Amniotic stem cell (primary cell): ENCODE results near the gene MFAP4.

Source experiments
- DNase-seq: peaks from one replicate; lab custom pipeline; 2025; lab: John Stamatoyannopoulos, UW

Gene MFAP4

DNA sequence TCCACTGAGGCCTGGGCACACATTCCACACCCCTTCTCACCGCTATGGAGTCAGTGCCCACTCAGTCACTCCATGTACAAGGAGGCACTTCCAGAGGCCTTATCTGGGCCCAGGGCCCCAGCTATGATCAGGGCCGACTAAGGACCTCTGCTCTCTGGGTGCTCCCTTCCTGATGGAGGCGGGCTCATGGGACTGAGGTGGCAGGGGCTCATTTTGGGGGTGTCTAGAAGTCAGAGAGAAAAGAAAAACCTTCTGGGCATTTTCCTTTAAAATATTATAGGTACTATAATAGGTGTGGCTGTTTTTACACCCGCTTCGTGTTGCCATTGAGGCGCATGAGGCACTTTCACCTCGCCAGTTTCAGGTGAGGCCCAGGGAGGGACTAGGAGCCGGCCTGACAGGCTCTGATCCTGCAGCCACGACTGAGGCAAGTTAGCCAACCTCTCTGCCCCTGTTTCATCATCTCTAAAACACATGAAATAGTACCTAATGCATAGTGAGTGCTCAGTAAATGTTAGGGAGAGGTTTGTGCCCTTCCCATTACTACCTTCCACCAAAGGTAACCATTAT lies 38.8 kb downstream of the MFAP4 start:
- DNase-seq = no peak

DNA sequence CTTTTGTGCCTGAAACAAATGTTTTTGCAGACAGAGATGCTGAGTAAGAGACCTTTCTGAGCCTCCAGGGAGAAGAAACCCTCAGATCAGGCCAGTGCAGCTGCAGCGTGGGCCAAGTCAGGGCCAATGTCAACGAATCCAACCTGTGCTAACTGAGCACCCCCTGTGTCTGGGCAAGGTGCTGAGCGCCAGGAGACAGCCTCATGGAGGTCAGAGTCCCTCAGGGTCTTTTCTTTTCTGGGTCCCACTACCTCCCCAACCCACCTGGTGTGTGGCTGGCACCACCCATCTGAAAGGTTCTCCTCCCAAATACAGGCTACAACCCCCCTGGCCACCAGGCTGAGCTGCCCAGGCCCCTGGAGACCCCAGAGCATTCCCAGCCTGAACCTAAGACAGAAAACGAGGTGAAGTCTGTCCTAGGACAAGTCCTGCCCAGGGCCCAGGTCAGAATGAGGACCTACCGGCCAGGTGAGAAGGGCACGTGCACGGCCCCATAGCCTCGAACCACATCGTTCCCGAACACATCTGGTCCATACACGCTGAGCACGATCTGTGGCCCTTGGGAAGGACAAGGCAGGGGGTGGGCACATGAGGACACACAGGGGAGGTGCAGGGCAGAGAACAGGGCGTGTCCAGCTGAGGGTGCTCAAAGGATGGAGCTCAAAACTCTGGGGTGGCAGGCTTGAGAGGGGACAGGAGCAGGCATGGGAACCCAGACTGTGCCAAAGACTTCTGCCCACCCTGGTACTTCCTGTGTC lies 39.5 kb downstream of the MFAP4 start:
- DNase-seq = no peak

DNA sequence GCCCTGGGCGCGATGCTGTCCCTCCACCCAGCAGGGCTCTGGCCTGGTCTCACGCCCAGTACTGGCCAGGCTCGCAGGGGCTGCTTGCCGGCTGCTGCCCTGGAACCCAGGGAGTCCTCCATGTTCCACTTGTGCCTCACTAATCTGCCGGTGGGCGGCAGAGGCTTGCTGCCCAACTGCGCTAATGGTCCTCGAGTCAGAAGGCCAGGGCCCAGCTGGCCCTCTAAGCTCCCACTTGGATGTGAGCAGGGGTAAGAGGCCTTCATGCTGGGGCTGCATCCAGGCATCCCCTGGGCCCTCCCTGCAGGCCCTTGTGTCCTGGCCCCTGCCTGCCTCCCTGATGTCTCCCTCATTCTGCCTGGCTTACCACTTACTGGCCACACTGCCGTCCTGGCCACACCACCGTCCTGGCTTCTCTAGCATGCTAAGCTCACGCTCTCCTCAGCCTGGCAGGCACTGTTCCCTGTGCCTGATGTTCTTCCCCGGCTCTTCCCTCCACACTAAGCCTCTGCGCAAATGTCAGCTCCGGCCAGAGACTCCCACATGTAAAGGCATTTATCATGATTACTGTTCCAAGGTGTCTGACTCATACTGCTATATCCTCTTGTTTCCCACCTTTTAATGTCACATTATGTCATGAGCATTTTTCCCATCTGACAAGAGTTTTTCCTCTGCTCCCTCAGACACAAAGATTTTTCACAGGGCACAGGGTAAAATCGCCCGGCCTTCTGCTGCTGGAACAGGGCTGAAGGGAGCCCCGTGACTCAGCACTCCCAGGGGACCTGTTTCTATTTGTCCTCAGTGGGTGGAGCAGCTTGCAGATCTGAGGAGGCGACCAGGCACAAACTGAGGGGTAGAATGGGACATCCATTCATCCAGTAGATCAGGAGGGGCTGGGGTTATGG lies 40.4 kb downstream of the MFAP4 start:
- peak; percentile 64 for DNase-seq

GRCh38 chr17:19345486-19346350 lies 41.3 kb downstream of the MFAP4 start:
- no peak for DNase-seq

DNA sequence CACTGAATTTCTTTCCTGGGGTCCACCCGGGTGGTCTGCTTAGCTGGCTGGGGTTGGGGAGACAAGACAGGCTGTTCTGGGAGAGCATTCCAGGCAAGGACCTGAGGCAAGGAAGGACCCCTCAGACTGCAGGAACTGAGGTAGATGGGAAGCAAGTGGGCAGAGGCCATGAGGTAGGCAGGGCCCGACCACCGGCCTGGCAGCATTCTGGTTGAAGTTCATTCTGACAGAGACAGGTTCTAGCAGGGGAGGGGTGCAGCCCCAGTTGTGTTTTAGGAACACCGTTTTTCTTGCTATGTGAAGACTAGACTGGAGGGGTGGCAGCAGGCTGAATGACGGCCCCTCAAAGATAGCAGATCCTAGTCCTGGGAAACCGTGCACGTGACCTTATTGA lies 41.9 kb downstream of the MFAP4 start:
- DNase-seq = no peak

DNA sequence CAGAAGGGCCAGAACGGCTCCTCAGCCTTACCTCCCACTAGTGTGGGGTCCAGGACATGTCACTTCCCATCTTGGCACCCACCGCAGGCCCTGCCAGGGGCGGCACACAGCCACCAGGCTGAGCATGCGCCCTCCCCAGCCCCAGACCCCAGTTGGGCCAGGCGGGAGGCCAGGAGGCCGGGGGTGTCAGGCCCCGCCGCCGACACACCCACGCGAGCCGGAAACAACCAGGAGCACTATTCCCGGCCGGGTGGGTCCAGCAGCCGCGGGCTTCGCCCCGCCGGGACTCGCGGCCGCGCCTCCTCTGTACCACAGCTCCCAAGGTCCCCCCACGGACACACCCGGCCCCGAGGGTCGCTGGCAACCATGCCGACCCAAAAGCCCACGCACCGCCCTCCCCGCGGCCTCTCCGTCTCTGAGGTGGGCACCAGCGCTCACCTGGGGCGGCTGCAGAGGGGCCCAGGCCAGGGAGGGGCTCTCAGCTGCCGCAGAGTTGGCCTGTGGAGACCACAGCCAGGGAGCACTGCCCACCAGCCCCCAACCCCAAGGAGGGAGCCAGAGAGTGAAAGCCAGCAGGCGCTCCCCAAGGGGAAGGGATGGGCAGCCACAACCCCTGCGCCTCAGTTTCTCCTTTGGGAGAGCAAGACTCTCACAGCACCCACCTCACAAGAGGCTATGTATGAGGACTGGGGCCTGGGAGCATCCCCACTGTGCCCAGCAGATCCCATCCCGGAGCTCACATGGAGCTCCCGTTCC lies 42.5 kb downstream of the MFAP4 start:
- no peak for DNase-seq

GRCh38 chr17:19343671-19344151 lies 43.3 kb downstream of the MFAP4 start:
- no peak for DNase-seq

DNA sequence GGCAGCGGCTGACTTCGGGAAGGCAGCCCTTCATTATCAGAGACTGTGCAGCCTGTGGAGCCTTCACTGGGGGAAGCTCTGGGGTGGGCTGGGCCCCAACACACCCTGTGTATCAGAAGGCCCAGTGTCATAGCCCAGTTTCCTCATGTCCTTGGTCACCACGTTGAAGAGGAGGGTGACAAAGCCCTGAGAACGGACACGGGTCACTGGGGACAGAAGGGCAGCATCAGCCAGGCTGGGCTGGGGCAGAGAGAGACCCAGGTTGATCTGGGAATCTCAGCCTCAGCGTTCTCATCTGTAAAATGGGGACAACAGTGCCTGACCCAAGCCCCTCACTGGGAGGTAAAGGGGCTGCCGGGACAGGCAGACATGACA lies 43.7 kb downstream of the MFAP4 start:
- DNase-seq = no peak

GRCh38 chr17:19342611-19343255 lies 44.3 kb downstream of the MFAP4 start:
- DNase-seq = no peak

DNA sequence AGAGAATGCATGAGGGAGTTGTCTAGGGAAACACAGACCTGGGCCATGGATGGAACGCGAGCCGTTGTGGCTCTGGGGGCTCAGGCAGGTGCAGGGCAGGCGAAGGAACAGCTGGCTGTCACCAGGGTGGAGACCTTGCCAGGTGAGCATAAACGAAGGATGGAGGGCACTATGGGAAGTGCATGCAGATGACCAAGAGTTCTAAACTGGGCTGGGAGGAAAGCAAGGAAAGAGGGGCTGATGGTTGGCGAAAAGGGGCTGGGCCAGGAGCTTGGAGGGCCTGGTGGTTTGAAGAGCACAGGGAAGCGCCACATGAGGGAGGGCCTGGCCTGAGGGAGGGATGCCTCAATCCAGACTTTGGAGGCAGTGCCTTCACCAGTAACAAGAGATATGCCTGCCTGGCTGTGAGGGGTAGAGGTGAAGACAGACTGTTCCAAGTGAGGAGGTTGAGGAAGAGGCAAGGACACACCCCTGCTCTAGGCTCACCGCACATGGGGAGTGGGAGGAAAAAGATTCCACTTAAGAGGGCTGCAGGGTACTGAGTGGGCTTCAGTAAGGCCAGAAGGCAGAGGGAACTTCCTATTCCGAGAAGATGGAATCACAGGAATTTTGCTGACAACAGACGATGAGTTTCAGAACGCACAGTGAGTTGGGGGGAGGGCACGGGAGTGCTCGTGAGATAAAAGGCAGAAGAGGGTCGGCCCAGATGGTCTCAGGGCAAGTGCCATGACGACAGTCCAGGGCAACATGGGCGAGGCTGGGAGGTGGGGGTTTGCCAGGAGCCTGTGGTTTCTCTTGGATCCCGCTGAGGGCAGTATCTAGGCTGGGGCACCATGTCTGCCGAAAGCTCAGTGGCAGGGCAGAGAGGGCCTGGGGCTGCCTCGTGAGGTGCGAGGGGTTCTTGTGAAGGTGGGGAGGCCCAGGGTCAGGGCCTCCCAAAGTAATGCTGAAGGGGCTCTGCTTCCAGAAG lies 45.1 kb downstream of the MFAP4 start:
- no peak for DNase-seq

- DNase-seq = no peak
Observed at GRCh38 chr17:19341211-19341631, 45.8 kb downstream of the MFAP4 start.

DNA sequence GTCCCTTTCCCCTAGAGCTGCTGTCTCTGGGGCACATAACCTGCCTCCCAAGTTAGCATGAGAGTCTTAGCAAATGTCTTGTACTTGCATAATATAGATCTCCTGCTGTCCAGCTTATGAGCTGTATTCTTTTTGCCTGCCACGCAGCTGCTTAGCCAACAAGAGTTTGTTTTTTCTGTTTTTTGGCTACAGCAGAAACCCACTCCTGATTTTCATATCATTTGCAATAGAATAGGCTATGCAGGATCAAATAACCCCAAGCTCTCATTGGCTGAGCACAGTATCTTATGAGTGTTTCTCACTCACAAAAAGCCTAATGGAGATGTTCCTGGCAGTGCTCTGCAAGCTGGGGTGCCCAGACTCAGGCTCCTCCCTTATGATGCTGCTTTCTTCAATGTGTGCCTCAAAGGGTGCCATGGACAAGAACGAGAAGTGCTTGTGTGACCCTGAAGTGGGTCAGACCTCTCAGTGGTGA lies 47.6 kb downstream of the MFAP4 start:
- no peak for DNase-seq

DNA sequence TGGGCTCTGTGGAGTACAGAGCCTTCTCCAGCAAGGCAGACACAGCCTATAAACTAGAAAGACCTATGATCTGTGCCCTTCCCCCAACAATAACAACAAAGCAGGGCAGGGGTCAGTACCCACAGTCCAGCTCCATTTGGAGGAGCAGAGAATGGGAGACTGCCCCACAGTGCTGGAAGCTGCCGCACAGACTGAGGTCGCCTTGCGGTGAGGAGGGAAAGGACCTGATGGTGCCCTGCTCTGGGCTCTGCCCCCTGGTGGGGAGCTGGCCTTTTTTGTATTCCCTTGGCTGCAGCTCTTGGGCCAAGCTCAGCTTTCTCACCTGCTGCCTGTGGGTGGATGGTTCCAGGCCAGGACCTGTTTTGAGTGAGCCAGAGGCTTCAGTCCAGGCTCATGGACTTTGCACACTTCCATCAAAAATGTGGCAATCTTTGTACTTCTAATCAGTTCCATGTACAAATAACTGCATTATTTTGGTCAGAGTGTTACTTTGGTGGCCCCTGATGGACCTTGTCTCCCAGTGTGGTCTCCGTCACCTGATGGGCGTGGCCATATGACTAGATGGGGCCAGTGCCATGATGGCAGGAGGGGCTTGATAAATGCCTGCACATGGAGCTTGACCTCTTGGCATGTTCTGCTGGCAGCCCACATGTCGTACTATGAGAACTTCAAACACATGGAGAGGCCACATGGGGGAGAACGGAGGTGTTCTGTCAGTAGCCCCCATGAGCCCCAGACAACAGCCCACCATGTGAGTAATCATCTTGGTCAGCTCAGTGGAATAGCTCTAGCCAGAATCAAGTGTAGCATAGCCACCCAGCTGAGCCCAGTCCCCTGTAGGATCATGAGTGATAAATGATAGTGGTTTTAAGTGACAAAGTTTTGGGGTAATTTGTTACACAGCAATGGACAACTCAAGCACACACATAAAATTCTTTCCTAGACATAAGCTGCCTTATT lies 48.7 kb downstream of the MFAP4 start:
- no peak for DNase-seq

DNA sequence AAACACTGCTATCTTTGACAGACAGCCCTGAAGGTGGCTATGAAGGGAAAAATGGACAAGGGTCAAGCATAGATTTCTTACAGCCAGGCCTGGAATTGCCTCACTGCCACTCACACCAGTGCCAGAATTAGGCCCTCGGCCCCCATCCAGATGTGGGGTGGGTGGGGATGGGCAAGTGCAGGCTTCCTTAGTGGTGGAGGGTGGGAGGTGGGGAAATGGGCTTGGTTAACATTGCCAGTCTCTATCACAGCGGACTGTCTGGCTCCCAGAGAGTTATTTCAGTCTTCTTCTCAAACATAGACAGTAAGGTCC lies 49.3 kb downstream of the MFAP4 start:
- DNase-seq = no peak

GRCh38 chr17:19336938-19337711 lies 49.9 kb downstream of the MFAP4 start:
- DNase-seq = no peak

GRCh38 chr17:19335951-19336631 lies 50.9 kb downstream of the MFAP4 start:
- no peak for DNase-seq

DNA sequence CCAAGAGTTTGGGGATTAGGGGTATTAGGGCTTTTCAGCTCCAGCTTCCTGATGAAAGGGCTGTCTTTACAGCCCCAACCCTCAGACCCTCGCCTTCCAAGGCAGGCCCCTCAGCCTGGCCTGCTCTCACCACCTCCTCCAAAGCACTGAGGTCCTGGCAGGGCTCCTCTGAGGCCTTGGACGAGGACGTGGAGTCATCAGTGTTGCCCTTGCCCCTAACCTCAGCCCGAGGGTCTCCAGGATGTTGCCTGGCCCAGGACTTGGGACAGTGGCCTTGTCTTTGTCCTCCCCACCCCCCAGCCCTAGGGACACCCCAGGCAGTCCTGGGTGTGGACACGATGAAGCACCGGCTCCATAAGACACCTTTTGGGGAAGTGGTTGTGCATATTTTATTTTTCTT lies 52.7 kb downstream of the MFAP4 start:
- DNase-seq = no peak
